Measurements from ENCODE around the gene PTH1R.

PTH1R gene

GRCh38 chr3:46917257-46917656, 39.7 kb downstream of the PTH1R start:
- no peak for DNase-seq

- no peak for DNase-seq
Measured at GRCh38 chr3:46918202-46918601, 40.7 kb downstream of the PTH1R start.

GRCh38 chr3:46918634-46919033, 41.1 kb downstream of the PTH1R start:
- no peak for DNase-seq

GRCh38 chr3:46921041-46921440, 43.5 kb downstream of the PTH1R start:
- DNase-seq = no peak

GRCh38 chr3:46921871-46922271, 44.4 kb downstream of the PTH1R start:
- DNase-seq = no peak

- DNase-seq = no peak
Measured at GRCh38 chr3:46922426-46922825, 44.9 kb downstream of the PTH1R start.

GRCh38 chr3:46922871-46923558, 45.5 kb downstream of the PTH1R start:
- no peak for DNase-seq

GRCh38 chr3:46923559-46924350, 46.2 kb downstream of the PTH1R start:
- DNase-seq = no peak

GRCh38 chr3:46924921-46925584, 47.5 kb downstream of the PTH1R start:
- DNase-seq = no peak

- DNase-seq = no peak
Measured at GRCh38 chr3:46925585-46925934, 48.0 kb downstream of the PTH1R start.

GRCh38 chr3:46926039-46926438, 48.5 kb downstream of the PTH1R start:
- DNase-seq = no peak

GRCh38 chr3:46926447-46926846, 48.9 kb downstream of the PTH1R start:
- no peak for DNase-seq

GRCh38 chr3:46926871-46927717, 49.6 kb downstream of the PTH1R start:
- DNase-seq = no peak

GRCh38 chr3:46927718-46928073, 50.2 kb downstream of the PTH1R start:
- no peak for DNase-seq

GRCh38 chr3:46928282-46928681, 50.8 kb downstream of the PTH1R start:
- no peak for DNase-seq

GRCh38 chr3:46929324-46929723, 51.8 kb downstream of the PTH1R start:
- DNase-seq = no peak

- DNase-seq = no peak
Measured at GRCh38 chr3:46930166-46930944, 52.8 kb downstream of the PTH1R start.

GRCh38 chr3:46930945-46931403, 53.5 kb downstream of the PTH1R start:
- no peak for DNase-seq

GRCh38 chr3:46931631-46932331, 54.3 kb downstream of the PTH1R start:
- DNase-seq = no peak

GRCh38 chr3:46932455-46933225, 55.1 kb downstream of the PTH1R start:
- DNase-seq = no peak

GRCh38 chr3:46933261-46933660, 55.7 kb downstream of the PTH1R start:
- DNase-seq = no peak
